Testis (tissue), 3 donors: ENCODE measurements around the gene GPR82. TPM values are rescaled to one million over a fixed set of nuclear protein-coding genes. Genes with fewer than 3 reads are reported as not detected.

ENCODE experiments used
- DNase-seq: peaks from one replicate; pipeline ENCODE4 v3.0.0-alpha.2; 2019
- H3K27ac ChIP-seq, 2 donors: fragments of 200-600 bp; sonication (generic); one replicate each; pipeline ENCODE4 v1.5.1; 2019
- H3K27me3 ChIP-seq: fragments of 200-600 bp; sonication (generic); one replicate; pipeline ENCODE4 v1.5.1; 2019
- H3K36me3 ChIP-seq: fragments of 200-600 bp; sonication (generic); one replicate; pipeline ENCODE4 v1.5.1; 2017; ENCODE audit warnings: low read depth; ENCODE audit errors: missing control alignments
- H3K4me1 ChIP-seq: fragments of 200-600 bp; sonication (generic); one replicate; pipeline ENCODE4 v1.5.1; 2019
- H3K4me3 ChIP-seq, 2 donors: fragments of 200-600 bp; sonication (generic); one replicate each; pipeline ENCODE4 v1.5.1; 2017 to 2019
- H3K9me3 ChIP-seq: fragments of 200-600 bp; sonication (generic); one replicate; pipeline ENCODE4 v1.5.1; 2017
- CTCF ChIP-seq, 3 experiments: fragments of 450-650 bp in 2 of 3; fragments of 200-600 bp in 1 of 3; sonication (generic) in 1 of 3; IDR thresholded peaks; one replicate each; pipeline ENCODE4 v1.5.1; 2016 to 2019; ENCODE audit warnings: antibody characterized with exemption in 3 of 3, mild to moderate bottlenecking in 2 of 3, moderate library complexity in 1 of 3
- POLR2A ChIP-seq: fragments of 450-650 bp; IDR thresholded peaks from one replicate; pipeline ENCODE4 v1.6.1; 2017; ENCODE audit warnings: antibody characterized with exemption, mild to moderate bottlenecking, moderate library complexity
- WGBS, 2 donors: methylation state at CpG; one replicate each; pipeline ENCODE4 v1.1.5; 2018; 5-methylcytosine and 5-hydroxymethylcytosine counted together
- intact Hi-C: fragments of 100-400 bp; cut with DNase I; formaldehyde crosslinking; loops from one replicate; pipeline ENCODE4 v1.15.1; 2023; ENCODE audit warnings: low total_unique reads
- polyA plus RNA-seq: library from polyadenylated mRNA; stranded (reverse); fragments of 350-450 nt; fragmentation: Illumina TruSeq; extraction: RNeasy Lipid Tissue Mini Kit (QIAGEN cat#74804); gene quantifications from one replicate; pipeline ENCODE4 v1.2.3, GENCODE V29; 2014; ENCODE audit warnings: low read depth, low replicate concordance; ENCODE audit not compliant: insufficient read depth
- total RNA-seq, 2 donors: library from RNA; depleted of rRNA; stranded (reverse); fragments of >200 nt; gene quantifications; one replicate each; pipeline ENCODE4 v1.2.3, GENCODE V29; 2016

GPR82 gene
- total and polyA plus RNA-seq, 3 donors from 2014 or later = 0.16 to 0.31 TPM; not detected in 1

GRCh38 chrX:41722214-41722613 lies 1.8 kb upstream of the GPR82 start:
- TF ChIP-seq CTCF (IDR thresholded peaks at IDR 0.05) = no peak
- no peak for TF ChIP-seq POLR2A
- WGBS, 2 donors = 90 to 100% methylated on average over 3 of the region's 3 CpGs
- intact Hi-C loops = no loop called here

GRCh38 chrX:41722816-41723618 lies 964 bp upstream of the GPR82 start:
- no peaks in the 10 kb centered on the region for H3K9me3 ChIP-seq
- no peak overlapping the region for H3K4me3 ChIP-seq
- intact Hi-C loops = no loop called here
- no peak for DNase-seq
- TF ChIP-seq POLR2A = no peak
- no peak for TF ChIP-seq CTCF (IDR thresholded peaks at IDR 0.05)
- no peak overlapping the region for H3K27ac ChIP-seq
- H3K27me3 ChIP-seq = no peaks in the 10 kb centered on the region
- 89 to 91% methylated on average over 3 of the region's 3 CpGs for WGBS, 2 donors
- H3K36me3 ChIP-seq = no peaks in the 10 kb centered on the region
- H3K4me1 ChIP-seq = no peaks in the 10 kb centered on the region

More at GRCh38 chrX:41722214-41722613, 1.8 kb upstream of the GPR82 start:
- H3K9me3 ChIP-seq = no peaks in the 10 kb centered on the region
- H3K36me3 ChIP-seq = no peaks in the 10 kb centered on the region
- no peak for DNase-seq
- no peak overlapping the region for H3K4me3 ChIP-seq
- H3K4me1 ChIP-seq = no peaks in the 10 kb centered on the region
- H3K27me3 ChIP-seq = no peaks in the 10 kb centered on the region
- H3K27ac ChIP-seq = no peak overlapping the region

- no peak overlapping the region for H3K27ac ChIP-seq
- DNase-seq = no peak
- H3K27me3 ChIP-seq = no peaks in the 10 kb centered on the region
- H3K36me3 ChIP-seq = no peaks in the 10 kb centered on the region
- H3K9me3 ChIP-seq = no peaks in the 10 kb centered on the region
- no peak overlapping the region for H3K4me3 ChIP-seq
- intact Hi-C loops = no loop called here
- TF ChIP-seq CTCF (IDR thresholded peaks at IDR 0.05) (no peak), POLR2A (no peak)
- 89 to 92% methylated on average over 3 of the region's 3 CpGs for WGBS, 2 donors
- H3K4me1 ChIP-seq = no peaks in the 10 kb centered on the region
These were observed 4.1 kb downstream of the GPR82 start for GRCh38 chrX:41728125-41728524.

GRCh38 chrX:41730081-41730480 lies 6.1 kb downstream of the GPR82 start:
- Histone ChIP-seq H3K9me3 (no peaks in the 10 kb centered on the region), H3K36me3 (no peaks in the 10 kb centered on the region), H3K27me3 (no peaks in the 10 kb centered on the region), H3K4me1 (no peaks in the 10 kb centered on the region), H3K27ac (no peak overlapping the region), H3K4me3 (no peak overlapping the region)
- TF ChIP-seq CTCF (IDR thresholded peaks at IDR 0.05) (no peak), POLR2A (no peak)
- intact Hi-C loops = no loop called here
- WGBS, 2 donors = 55 to 56% methylated on average over 2 of the region's 2 CpGs
- DNase-seq = no peak

- intact Hi-C loops = no loop called here
- H3K27me3 ChIP-seq = no peaks in the 10 kb centered on the region
- H3K4me1 ChIP-seq = no peaks in the 10 kb centered on the region
- no peak for DNase-seq
- H3K36me3 ChIP-seq = no peaks in the 10 kb centered on the region
- no peak overlapping the region for H3K4me3 ChIP-seq
- WGBS, 2 donors = 69 to 76% methylated on average over 2 of the region's 2 CpGs
- H3K27ac ChIP-seq = no peak overlapping the region
- no peaks in the 10 kb centered on the region for H3K9me3 ChIP-seq
- TF ChIP-seq POLR2A (no peak), CTCF (IDR thresholded peaks at IDR 0.05) (no peak)
These were observed 8.3 kb downstream of the GPR82 start for GRCh38 chrX:41732260-41732659.
